Dorsolateral prefrontal cortex (tissue), 118 donors: ENCODE results near the gene SPDYE17. TPM values are rescaled to one million over a fixed set of nuclear protein-coding genes. Genes with fewer than 3 reads are reported as not detected.

Experiments used
- total RNA-seq, 120 experiments: library from RNA; stranded (reverse); gene quantifications; one replicate each; pipeline versions ENCODE4 v1.2.3 to v1.2.4, GENCODE V29; 2022

SPDYE17 gene
- total RNA-seq, 120 experiments from 2014 or later = not detected

Other genes with a start within 250 kb of the SPDYE17 start
- gene SPDYE18, start 30.2 kb upstream of the SPDYE17 start, total RNA-seq = 1 to 10 TPM in 117 of 120 experiments, under 1 TPM in 2, not detected in 1; 0.59 to 6.5 (median 3.4) TPM
- gene CCDC146, start 90.3 kb upstream of the SPDYE17 start, total RNA-seq = 10 to 100 TPM in 116 of 120 experiments, 1 to 10 TPM in 4; 8.6 to 29.6 (median 16.4) TPM
- gene FGL2, start 167.5 kb upstream of the SPDYE17 start, total RNA-seq = 10 to 100 TPM in 23 of 120 experiments, 1 to 10 TPM in 97; 1.5 to 21.5 (median 6.4) TPM